Activated T-helper 1 cell treated with anti-CD3 and anti-CD28 coated beads, Interleukin-12 subunit alpha, Interleukin-12 subunit beta, Interleukin-2, Interleukin-4 antibody, amounts not matched to agents 30 ng/mL and 10 ng/mL and 1 ng/mL, durations not matched to agents 14 hours and 24 hours and 36 hours (primary cell): ENCODE measurements around the gene HNRNPF. TPM values are rescaled to one million over a fixed set of nuclear protein-coding genes. Genes with fewer than 3 reads are reported as not detected.

Experiments used
- DNase-seq: peaks from one replicate; pipeline ENCODE4 v3.0.0; 2021; ENCODE audit warnings: low spot score
- H3K27ac Mint-ChIP-seq: one replicate; pipeline ENCODE4 v1.8.0; 2021; ENCODE audit warnings: mild to moderate bottlenecking, mixed read lengths
- H3K27me3 Mint-ChIP-seq: one replicate; pipeline ENCODE4 v1.8.0; 2022; ENCODE audit warnings: mild to moderate bottlenecking, moderate library complexity, mixed read lengths; ENCODE audit not compliant: insufficient read depth
- H3K36me3 Mint-ChIP-seq: one replicate; pipeline ENCODE4 v1.8.0; 2021; ENCODE audit warnings: low read depth, mixed read lengths
- H3K4me1 Mint-ChIP-seq: one replicate; pipeline ENCODE4 v1.8.0; 2021; ENCODE audit warnings: low read depth, mixed read lengths
- H3K4me3 Mint-ChIP-seq: one replicate; pipeline ENCODE4 v1.8.0; 2021; ENCODE audit warnings: mild to moderate bottlenecking, moderate library complexity, mixed read lengths
- H3K9me3 Mint-ChIP-seq: one replicate; pipeline ENCODE4 v1.8.0; 2021; ENCODE audit warnings: mixed read lengths
- intact Hi-C: fragments of 100-400 bp; cut with micrococcal nuclease; formaldehyde crosslinking; loops from one replicate; pipeline ENCODE4 v1.15.1; 2024
- total RNA-seq: library from RNA; stranded (reverse); gene quantifications from 2 replicates; pipeline ENCODE4 v1.2.3, GENCODE V29; 2022

The HNRNPF gene
- total RNA-seq, 1 donor from 2014 or later = 501 TPM

DNA sequence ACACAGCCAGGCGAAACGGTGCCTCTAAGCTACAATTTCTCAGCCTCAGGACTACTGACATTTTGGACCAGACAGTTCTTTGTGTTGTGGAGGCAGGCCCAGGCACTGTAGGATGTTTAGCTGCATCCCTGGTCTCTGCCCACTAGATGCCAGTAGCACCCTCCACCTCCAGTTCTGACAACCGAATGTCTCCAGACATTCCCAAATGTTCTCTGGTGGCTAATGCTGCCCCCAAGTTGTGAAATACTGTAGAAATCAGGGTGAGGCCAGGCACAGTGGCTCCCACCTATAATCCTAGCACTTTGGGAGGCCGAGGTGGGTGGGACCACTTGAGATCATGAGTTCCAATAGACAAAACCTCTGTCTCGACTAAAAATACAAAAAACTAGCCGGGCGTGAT, 18.2 kb downstream of the HNRNPF start:
- intact Hi-C loops = loop anchor here (10.0 kb wide), 1 partner anchor 606 kb away; the partner anchor contains the start of gene BMS1
- no peaks in the 10 kb centered on the region for H3K27me3 Mint-ChIP-seq
- peak overlapping the region; percentile 42 for H3K27ac Mint-ChIP-seq
- DNase-seq = no peak
- no peak overlapping the region for H3K4me3 Mint-ChIP-seq
- H3K4me1 Mint-ChIP-seq = peaks cover 82% of the 10 kb centered on the region
- H3K9me3 Mint-ChIP-seq = no peaks in the 10 kb centered on the region
- H3K36me3 Mint-ChIP-seq = peaks cover 76% of the 10 kb centered on the region

DNA sequence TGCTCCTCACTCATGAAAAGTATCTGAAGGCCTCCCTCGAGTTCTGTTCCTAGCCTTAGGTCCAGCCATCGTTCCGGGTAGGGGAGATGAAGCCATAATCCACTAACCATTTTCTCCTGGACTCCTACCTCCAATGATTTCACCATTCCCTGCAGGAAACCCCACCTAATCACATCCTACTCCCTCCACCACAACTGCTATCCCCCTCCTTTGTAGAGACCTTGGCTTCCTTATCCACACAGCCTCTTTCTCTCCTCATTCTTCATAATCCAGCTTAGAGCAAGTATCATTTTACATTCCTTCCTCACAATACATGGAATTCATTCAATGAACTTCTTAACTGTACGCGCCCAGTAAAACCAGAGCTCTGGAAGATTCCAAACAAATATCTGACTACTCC, 18.7 kb downstream of the HNRNPF start:
- intact Hi-C loops = loop anchor here (10.0 kb wide), 1 partner anchor 606 kb away; the partner anchor contains the start of gene BMS1

DNA sequence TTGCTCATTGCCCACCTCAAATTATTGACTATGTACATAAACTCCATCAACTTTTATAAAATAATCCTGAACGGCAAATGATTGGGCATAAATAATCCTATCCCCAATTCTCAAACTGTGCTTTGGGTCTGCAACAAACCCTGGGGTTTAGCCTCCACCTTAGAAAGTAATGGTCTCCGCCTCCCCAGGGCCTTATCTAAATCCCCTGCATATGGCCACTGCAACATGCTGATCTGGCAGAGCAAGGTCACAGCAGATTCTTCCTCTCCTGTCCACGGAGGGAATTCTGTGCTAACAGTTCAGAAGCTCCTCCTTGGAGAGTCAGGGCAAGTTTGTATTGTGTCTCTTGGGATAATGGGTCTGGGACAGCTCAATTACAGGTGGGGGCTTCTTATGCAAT, 19.1 kb downstream of the HNRNPF start:
- H3K27ac Mint-ChIP-seq = no peak overlapping the region
- H3K27me3 Mint-ChIP-seq = no peaks in the 10 kb centered on the region
- no peaks in the 10 kb centered on the region for H3K9me3 Mint-ChIP-seq
- H3K4me3 Mint-ChIP-seq = no peak overlapping the region
- DNase-seq = no peak
- intact Hi-C loops = loop anchor here (10.0 kb wide), 1 partner anchor 605 kb away; the partner anchor contains the start of gene BMS1
- peaks cover 73% of the 10 kb centered on the region for H3K4me1 Mint-ChIP-seq
- peaks cover 72% of the 10 kb centered on the region for H3K36me3 Mint-ChIP-seq

More for the DNA sequence above, 18.7 kb downstream of the HNRNPF start:
- no peaks in the 10 kb centered on the region for H3K9me3 Mint-ChIP-seq
- no peak overlapping the region for H3K4me3 Mint-ChIP-seq
- H3K27me3 Mint-ChIP-seq = no peaks in the 10 kb centered on the region
- H3K36me3 Mint-ChIP-seq = peaks cover 75% of the 10 kb centered on the region
- no peak for DNase-seq
- peak overlapping the region; percentile 42 for H3K27ac Mint-ChIP-seq
- peaks cover 78% of the 10 kb centered on the region for H3K4me1 Mint-ChIP-seq

DNA sequence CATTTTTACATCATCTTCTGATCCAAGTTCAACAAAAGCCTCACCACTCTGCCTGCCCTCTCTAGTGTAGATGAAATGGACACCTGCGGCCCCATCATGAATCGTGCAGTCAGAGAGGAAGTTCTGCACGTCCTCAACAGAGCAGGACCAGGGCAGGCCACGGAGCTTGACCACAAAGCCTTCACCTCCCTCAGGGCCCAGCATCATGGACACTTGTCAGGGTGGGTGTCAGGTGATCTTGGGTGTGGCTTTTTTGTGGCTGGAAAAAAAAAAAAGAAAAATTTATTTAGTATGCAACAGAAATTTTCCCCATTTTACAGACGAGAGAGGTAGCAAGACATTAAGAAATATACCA, 21.3 kb downstream of the HNRNPF start:
- Mint-ChIP-seq H3K9me3 (no peaks in the 10 kb centered on the region), H3K4me1 (peaks cover 54% of the 10 kb centered on the region), H3K27me3 (no peaks in the 10 kb centered on the region), H3K36me3 (peaks cover 60% of the 10 kb centered on the region), H3K4me3 (no peak overlapping the region), H3K27ac (no peak overlapping the region)
- no peak for DNase-seq
- intact Hi-C loops = no loop called here

DNA sequence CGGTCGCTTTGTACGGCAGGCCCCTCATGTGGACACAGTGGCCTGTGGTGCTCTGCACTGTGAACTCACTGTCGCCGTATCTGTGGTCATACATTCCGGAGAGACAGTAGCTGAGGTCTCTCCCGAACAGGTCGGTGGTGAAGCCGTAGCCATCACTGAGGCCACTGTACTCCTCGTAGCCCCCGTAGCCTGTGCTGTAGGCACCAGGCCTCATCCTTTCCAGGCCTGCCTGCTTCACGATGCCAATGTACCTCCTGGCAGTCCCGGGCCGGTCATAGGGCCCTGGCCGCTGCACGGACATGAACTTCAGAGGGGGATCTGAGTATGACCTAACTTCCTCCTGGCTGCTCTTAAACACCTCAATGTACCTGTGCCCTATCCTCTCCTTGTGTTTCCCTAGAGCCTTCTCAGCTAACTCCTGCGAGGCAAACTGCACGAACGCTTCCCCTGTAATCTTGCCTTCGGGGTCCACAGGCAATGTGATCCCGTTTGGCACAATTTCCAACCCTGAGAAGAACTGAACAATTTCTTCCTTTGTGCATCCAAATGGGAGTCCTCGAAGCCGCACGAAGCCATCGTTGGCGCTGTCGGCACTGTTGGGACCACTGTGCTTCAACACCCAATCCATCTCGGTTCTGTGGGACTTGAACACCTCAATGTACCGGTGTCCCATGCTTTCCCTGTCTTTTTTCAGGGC, 21.9 kb downstream of the HNRNPF start:
- Mint-ChIP-seq H3K27me3 (no peaks in the 10 kb centered on the region), H3K4me1 (peaks cover 50% of the 10 kb centered on the region), H3K4me3 (no peak overlapping the region), H3K27ac (peak overlapping the region; percentile 1), H3K36me3 (peaks cover 55% of the 10 kb centered on the region), H3K9me3 (no peaks in the 10 kb centered on the region)
- intact Hi-C loops = no loop called here
- no peak for DNase-seq

DNA sequence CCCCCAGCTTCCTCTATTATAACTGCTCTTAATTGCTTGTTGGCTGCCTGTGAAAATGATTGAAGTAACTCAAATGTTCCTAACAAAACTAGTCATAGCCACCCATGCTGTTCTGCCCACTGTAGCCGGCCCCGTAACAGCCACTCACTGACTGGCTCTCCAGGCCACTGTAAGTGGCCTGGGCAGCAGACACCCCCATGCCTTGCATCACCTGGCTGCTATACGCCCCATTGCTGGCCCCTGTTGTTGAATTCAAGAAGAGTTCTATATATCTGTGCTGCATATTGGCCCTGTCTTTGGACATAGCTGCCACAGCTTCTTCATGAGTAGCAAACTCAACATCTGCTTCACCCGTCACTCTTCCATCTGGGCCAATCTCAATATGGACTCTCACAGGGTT, 22.4 kb downstream of the HNRNPF start:
- intact Hi-C loops = no loop called here
- no peak for DNase-seq
- Mint-ChIP-seq H3K4me3 (no peak overlapping the region), H3K27me3 (no peaks in the 10 kb centered on the region), H3K36me3 (peaks cover 51% of the 10 kb centered on the region), H3K27ac (peak overlapping the region; percentile 1), H3K9me3 (no peaks in the 10 kb centered on the region), H3K4me1 (peaks cover 46% of the 10 kb centered on the region)

DNA sequence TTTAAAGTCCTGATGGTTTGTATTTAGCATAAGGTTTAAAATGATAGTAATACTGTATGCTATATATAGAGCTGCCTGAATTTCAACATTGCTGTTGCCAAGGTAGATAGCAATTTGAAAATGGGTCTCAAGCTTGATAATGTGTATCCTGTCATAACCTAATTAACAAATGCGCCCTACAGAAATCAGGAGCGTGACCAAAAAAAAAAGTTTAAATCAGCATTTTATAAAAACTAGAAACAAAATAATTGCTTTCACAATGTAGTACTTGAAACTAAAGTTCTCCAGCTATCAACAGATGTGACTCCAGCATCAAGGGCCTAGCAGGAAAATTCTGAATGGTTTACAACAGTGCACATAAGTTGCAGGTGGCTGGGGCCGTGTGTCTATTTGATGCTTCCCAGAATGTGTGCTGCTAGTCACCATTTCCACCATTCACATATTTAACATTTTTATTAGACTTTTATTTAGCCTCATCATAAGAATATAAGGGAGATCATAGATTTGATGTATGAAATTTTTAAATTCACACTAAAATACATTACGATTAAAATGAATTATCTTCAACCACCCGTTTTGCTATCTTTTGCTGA, 23.5 kb downstream of the HNRNPF start:
- peaks cover 43% of the 10 kb centered on the region for H3K36me3 Mint-ChIP-seq
- H3K4me1 Mint-ChIP-seq = peaks cover 38% of the 10 kb centered on the region
- DNase-seq = no peak
- H3K27ac Mint-ChIP-seq = no peak overlapping the region
- no peak overlapping the region for H3K4me3 Mint-ChIP-seq
- no peaks in the 10 kb centered on the region for H3K27me3 Mint-ChIP-seq
- H3K9me3 Mint-ChIP-seq = no peaks in the 10 kb centered on the region
- intact Hi-C loops = no loop called here

DNA sequence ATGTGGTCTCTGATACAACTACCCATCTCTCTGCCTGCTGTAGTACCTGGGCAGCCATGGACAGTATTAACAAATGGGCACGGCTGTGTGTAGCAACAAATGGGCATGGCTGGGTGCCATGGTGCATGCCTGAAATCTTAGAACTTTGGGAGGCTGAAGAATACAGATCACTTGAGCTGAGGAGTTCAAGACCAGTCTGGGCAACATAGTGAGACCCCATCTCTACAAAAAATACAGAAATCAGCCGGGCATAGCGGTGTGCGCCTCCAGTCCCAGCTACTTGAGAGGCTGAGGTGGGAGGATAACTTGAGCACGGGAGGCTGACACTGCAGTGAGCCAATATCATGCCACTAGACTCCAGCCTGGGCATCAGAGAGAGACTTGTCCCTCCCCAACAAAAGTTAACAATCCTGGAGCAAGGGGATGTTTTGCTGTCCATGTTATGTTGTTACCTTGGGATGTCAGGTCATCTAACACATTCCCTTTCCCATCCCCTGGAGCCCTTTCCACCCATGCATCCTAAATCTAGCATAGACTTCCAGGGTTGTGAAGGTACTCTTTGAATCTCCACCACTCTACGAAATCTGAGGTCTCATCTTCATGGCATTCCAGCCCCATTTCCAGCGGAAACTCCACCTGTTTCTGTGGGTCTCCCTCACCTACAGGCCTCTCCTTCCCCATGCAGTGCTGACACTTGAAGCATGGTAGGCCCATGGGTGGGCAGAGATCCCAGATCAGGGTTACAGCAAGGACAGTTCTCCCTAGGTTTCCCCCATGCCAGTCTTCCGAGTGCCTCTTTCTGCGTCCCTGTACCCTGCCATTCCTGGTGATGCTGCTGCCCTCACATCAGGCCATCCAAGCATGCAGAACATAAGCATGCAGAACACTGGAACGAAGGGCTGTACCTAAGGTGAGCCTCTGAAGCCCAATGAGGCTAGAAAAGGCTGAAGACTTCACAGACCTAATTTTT, 24.4 kb downstream of the HNRNPF start:
- H3K27me3 Mint-ChIP-seq = no peaks in the 10 kb centered on the region
- peaks cover 28% of the 10 kb centered on the region for H3K4me1 Mint-ChIP-seq
- intact Hi-C loops = no loop called here
- no peak for DNase-seq
- no peak overlapping the region for H3K27ac Mint-ChIP-seq
- no peaks in the 10 kb centered on the region for H3K9me3 Mint-ChIP-seq
- no peak overlapping the region for H3K4me3 Mint-ChIP-seq
- peaks cover 35% of the 10 kb centered on the region for H3K36me3 Mint-ChIP-seq

DNA sequence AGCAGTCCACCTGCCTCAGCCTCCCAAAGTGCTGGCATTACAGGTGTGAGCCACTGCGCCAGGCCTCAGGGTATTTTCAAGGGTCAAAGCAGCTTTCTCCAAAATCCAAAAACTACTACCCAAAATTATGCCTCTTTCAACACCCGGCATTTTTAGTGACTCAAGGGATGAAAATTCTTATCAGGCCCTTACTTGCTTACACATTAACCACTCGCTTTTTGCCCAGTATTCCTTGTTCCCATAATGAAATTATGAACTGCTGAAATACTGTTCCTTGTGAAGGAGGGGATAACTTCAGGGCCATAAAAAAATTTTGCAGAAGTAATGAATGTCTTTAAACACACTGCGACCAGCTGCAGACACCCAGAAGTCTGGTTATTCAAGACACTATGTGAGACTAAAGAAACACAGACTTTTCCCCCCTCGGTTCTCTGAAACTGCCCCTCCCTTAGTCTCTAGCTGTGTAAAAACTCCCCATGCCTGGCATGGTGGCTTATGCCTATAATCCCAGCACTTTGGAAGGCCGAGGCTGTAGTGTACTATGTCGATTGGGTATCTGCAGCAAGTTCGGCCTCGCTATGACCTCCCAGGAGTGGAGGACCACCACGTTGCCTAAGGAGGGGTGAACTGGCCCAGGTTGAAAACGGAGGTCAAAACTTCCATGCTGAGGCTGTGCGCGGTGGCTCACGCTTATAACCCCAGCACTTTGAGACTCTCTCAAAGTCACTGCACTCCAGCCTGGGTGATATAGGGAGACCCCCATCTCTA, 25.6 kb downstream of the HNRNPF start:
- H3K9me3 Mint-ChIP-seq = no peaks in the 10 kb centered on the region
- no peak overlapping the region for H3K4me3 Mint-ChIP-seq
- H3K36me3 Mint-ChIP-seq = peaks cover 30% of the 10 kb centered on the region
- H3K27me3 Mint-ChIP-seq = no peaks in the 10 kb centered on the region
- no peak for DNase-seq
- H3K4me1 Mint-ChIP-seq = peaks cover 20% of the 10 kb centered on the region
- no peak overlapping the region for H3K27ac Mint-ChIP-seq
- intact Hi-C loops = no loop called here

DNA sequence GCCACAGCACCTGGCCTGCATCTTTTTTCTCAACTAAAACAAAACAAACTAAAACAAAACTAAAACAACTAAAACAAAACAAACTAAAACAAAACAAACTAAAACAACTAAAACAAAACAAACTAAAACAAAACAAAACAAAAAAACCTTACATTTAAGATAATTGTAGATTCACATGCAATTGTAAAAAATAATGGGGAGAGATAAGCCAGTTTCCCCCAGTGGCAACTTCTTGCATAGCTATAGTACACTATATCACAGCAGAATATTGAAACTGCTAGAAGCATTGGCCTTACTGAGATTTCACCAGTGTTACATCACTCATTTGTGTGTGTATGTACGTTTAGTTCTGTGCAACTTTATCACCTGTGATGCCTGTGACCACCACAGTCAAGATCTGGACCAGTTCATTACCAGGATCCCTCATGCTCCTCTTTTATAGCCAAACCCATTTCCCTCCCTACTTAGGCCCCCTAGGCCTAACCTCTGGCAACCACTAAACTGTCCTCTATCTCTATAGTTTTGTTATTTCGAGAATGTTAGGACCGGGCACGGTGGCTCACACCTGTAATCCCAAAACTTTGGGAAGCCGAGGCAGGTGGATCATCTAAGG, 28.3 kb downstream of the HNRNPF start:
- no peak overlapping the region for H3K27ac Mint-ChIP-seq
- peaks cover 4% of the 10 kb centered on the region for H3K27me3 Mint-ChIP-seq
- peaks cover 11% of the 10 kb centered on the region for H3K36me3 Mint-ChIP-seq
- no peaks in the 10 kb centered on the region for H3K9me3 Mint-ChIP-seq
- no peak overlapping the region for H3K4me3 Mint-ChIP-seq
- H3K4me1 Mint-ChIP-seq = no peaks in the 10 kb centered on the region
- intact Hi-C loops = no loop called here
- DNase-seq = no peak

DNA sequence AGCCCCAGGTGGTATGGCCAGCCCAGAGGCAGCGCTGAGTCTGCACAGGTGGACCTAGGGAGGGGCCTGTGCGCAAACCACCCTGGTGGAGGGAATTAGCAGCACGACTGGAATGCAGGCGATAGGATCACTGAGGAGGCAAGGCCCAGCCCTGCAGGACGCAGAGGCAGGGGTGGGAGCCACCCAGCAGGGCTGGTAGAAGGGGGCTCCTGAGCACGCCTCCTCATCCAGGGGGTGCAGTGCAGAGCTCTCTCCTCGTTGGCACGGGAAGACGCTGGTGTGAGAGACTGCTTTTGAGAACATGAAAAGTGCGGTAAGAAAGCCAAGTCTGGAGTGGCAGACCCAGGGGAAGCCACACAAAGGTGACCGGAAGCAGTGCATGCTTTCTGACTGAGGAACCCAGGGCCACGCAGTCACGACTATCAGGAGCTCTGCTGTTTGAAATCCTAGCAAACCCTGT, 31.5 kb downstream of the HNRNPF start:
- Mint-ChIP-seq H3K27me3 (peaks cover 4% of the 10 kb centered on the region), H3K27ac (no peak overlapping the region), H3K36me3 (no peaks in the 10 kb centered on the region), H3K4me1 (no peaks in the 10 kb centered on the region), H3K9me3 (no peaks in the 10 kb centered on the region), H3K4me3 (no peak overlapping the region)
- intact Hi-C loops = no loop called here
- no peak for DNase-seq

DNA sequence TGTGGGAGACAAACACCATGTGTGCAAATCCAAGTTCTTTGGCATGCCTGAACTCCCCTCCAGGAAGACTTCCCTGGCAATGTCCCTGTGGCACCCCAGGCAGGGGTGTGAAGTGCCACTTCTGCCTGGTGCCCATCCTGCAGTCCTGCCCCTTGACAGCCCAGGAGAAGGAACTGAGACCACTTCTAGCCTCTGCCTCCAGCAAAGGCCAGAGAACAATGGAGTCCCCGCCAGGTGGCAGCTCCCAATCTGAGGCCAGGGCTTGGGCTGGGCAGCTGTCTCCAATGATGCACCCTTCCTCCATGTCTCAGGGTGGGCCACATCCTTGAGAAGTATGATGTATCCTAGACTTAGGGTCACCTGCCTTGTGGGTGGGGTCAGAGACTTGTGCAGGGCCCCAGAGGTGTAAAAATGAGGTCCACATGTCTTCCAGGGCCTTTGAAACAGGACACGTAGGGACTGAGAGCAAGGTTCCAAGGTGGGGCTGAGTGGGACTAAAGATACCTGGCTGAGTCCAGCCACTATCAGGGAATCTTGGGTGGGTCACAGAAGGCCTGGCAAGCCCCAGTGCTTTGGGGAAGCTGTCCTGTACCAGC, 32.1 kb downstream of the HNRNPF start:
- Mint-ChIP-seq H3K27me3 (peaks cover 4% of the 10 kb centered on the region), H3K36me3 (no peaks in the 10 kb centered on the region), H3K27ac (no peak overlapping the region), H3K4me1 (no peaks in the 10 kb centered on the region), H3K4me3 (no peak overlapping the region), H3K9me3 (no peaks in the 10 kb centered on the region)
- intact Hi-C loops = no loop called here
- DNase-seq = no peak
